Endothelial cell of umbilical vein (primary cell): ENCODE data around the gene IFITM2. TPM values are rescaled to one million over a fixed set of nuclear protein-coding genes. Genes with fewer than 3 reads are reported as not detected.

ENCODE experiments used
- BruUV-seq: library from RNA; stranded (reverse); fragments of 400-500 nt; replicated peaks from 2 replicates; lab custom pipeline; 2021; lab: Mats Ljungman, UMichigan
- CTCF ChIA-PET: fragments of 300-600, 350-600 bp; sonication (Branson Sonifier 250); formaldehyde crosslinking; loops from one replicate; lab custom pipeline; 2021; ENCODE audit warnings: antibody characterized with exemption, inconsistent platforms; lab: Charles Lee
- POLR2A ChIA-PET: fragments of 300-600, 350-600 bp; sonication (Branson Sonifier 250); formaldehyde crosslinking; loops from one replicate; lab custom pipeline; 2021; ENCODE audit warnings: antibody characterized with exemption, inconsistent platforms; lab: Charles Lee
- DNase-seq: peaks from one replicate; pipeline ENCODE4 v3.0.0-alpha.2; 2011; ENCODE audit warnings: low read depth, low spot score
- FAIRE-seq: peaks from 2 replicates; lab custom pipeline; 2011; peaks lifted over from hg19 to GRCh38; lab: Jason Lieb, UNC
- H2AFZ ChIP-seq: 2 replicates; pipeline ENCODE4 v1.6.0; 2012; ENCODE audit warnings: low read depth, low read length, control low read depth, inconsistent platforms
- H3K27ac ChIP-seq: 2 replicates; pipeline ENCODE4 v1.5.1; 2011; ENCODE audit warnings: low read depth, mild to moderate bottlenecking, control low read depth, low read length, moderate library complexity; ENCODE audit not compliant: insufficient read depth
- H3K27me3 ChIP-seq, 2 experiments: 2 replicates each; pipeline versions ENCODE4 v1.6.0 to v1.6.1; 2011; ENCODE audit warnings: low read length in 2 of 2, mixed read lengths in 1 of 2; ENCODE audit not compliant: control insufficient read depth in 2 of 2, insufficient read depth in 2 of 2
- H3K36me3 ChIP-seq, 2 experiments: 2 replicates in 1 of 2; 3 replicates in 1 of 2; pipeline ENCODE4 v1.5.1; 2011; ENCODE audit warnings: low read length in 2 of 2, mild to moderate bottlenecking in 1 of 2, moderate library complexity in 1 of 2; ENCODE audit not compliant: control insufficient read depth in 2 of 2, insufficient read depth in 2 of 2; ENCODE audit errors: extremely low read depth in 1 of 2
- H3K4me1 ChIP-seq: 3 replicates; pipeline ENCODE4 v1.5.1; 2011; ENCODE audit warnings: mild to moderate bottlenecking, low read length; ENCODE audit not compliant: control insufficient read depth, insufficient read depth; ENCODE audit errors: extremely low read depth
- H3K4me2 ChIP-seq: 2 replicates; pipeline ENCODE4 v1.6.1; 2011; ENCODE audit warnings: low read length, control low read depth, mixed read lengths; ENCODE audit not compliant: insufficient read depth
- H3K4me3 ChIP-seq, 3 experiments: fragments of 200-600 bp in 1 of 3; sonication (generic), shearing (Covaris generic) in 1 of 3; replicated peaks in 1 of 3; 2 replicates each; pipeline ENCODE4 v1.5.1; 2011 to 2016; ENCODE audit warnings: control low read depth in 3 of 3, low read length in 3 of 3, mild to moderate bottlenecking in 2 of 3, inconsistent platforms in 1 of 3, low read depth in 1 of 3, moderate library complexity in 1 of 3; ENCODE audit not compliant: insufficient read depth in 1 of 3
- H3K79me2 ChIP-seq: 2 replicates; pipeline ENCODE4 v1.6.0; 2012; ENCODE audit warnings: low read length, inconsistent platforms; ENCODE audit not compliant: control insufficient read depth, insufficient read depth
- H3K9ac ChIP-seq: replicated peaks from 2 replicates; pipeline ENCODE3; 2011; ENCODE audit warnings: low read length, control low read depth; ENCODE audit not compliant: insufficient read depth; ENCODE audit errors: extremely low read depth
- H3K9me1 ChIP-seq: replicated peaks from 3 replicates; pipeline ENCODE4 v1.6.0; 2011; ENCODE audit warnings: mild to moderate bottlenecking, low read length; ENCODE audit not compliant: control insufficient read depth, insufficient read depth; ENCODE audit errors: extremely low read depth
- H3K9me3 ChIP-seq: replicated peaks from 2 replicates; pipeline ENCODE4 v1.5.1; 2012; ENCODE audit warnings: low read length, inconsistent platforms; ENCODE audit not compliant: control insufficient read depth, insufficient read depth
- H4K20me1 ChIP-seq: replicated peaks from 2 replicates; pipeline ENCODE3; 2011; ENCODE audit warnings: mild to moderate bottlenecking, low read length; ENCODE audit not compliant: control insufficient read depth, insufficient read depth; ENCODE audit errors: extremely low read depth
- EZH2 ChIP-seq: IDR thresholded peaks from 2 replicates; pipeline ENCODE4 v1.6.1; 2012; ENCODE audit warnings: borderline replicate concordance, low read depth, mild to moderate bottlenecking, moderate library complexity, low read length, inconsistent platforms; ENCODE audit not compliant: severe bottlenecking
- FOS ChIP-seq: IDR thresholded peaks from 2 replicates; pipeline ENCODE4 v1.6.1; 2011; ENCODE audit warnings: mild to moderate bottlenecking, low read length, moderate library complexity, borderline replicate concordance; ENCODE audit not compliant: insufficient read depth
- GATA2 ChIP-seq: IDR thresholded peaks from 2 replicates; pipeline ENCODE4 v1.7.0; 2011; ENCODE audit warnings: low read depth, mild to moderate bottlenecking, moderate library complexity, mixed read lengths, low read length; ENCODE audit not compliant: insufficient read length, insufficient read depth
- JUN ChIP-seq: IDR thresholded peaks from 2 replicates; pipeline ENCODE4 v1.6.1; 2011; ENCODE audit warnings: borderline replicate concordance, low read depth; ENCODE audit not compliant: insufficient read length, insufficient read depth
- MYC ChIP-seq: IDR thresholded peaks from one replicate; pipeline ENCODE4 v1.6.1; 2011; ENCODE audit warnings: mild to moderate bottlenecking, low read depth, low read length
- POLR2A ChIP-seq: IDR thresholded peaks from 2 replicates; pipeline ENCODE4 v1.6.1; 2012; ENCODE audit warnings: low read depth, mild to moderate bottlenecking, control low read depth, low read length
- POLR2AphosphoS5 ChIP-seq: IDR thresholded peaks from 2 replicates; pipeline ENCODE4 v1.6.1; 2012; ENCODE audit warnings: low read depth, mild to moderate bottlenecking, control low read depth, low read length, moderate library complexity; ENCODE audit not compliant: insufficient read depth
- dilution Hi-C: fragments of 300-500 bp; cut with MboI; formaldehyde crosslinking; loops from one replicate; pipeline ENCODE4 v1.15.0; 2019; ENCODE audit warnings: low sequenced_read_pairs; ENCODE audit not compliant: extremely low pct_ligation_motif_present
- intact Hi-C: fragments of 100-400 bp; cut with micrococcal nuclease; formaldehyde crosslinking; loops from one replicate; pipeline ENCODE4 v1.10.0; 2022
- polyA plus RNA-seq, 4 experiments: library from polyadenylated mRNA; depleted of rRNA in 3 of 4; stranded (reverse) in 3 of 4; unstranded in 1 of 4; fragments of >200 nt; gene quantifications; 2 replicates each; pipeline versions ENCODE4 v1.2.1 to v1.2.3, GENCODE V29; 2011 to 2012; ENCODE audit warnings: missing spikeins in 1 of 4
- total RNA-seq: library from RNA; stranded (reverse); gene quantifications from 2 replicates; pipeline ENCODE4 v1.2.3, GENCODE V29; 2021
- TF ChIP-seq, protein P1 (sequence below): IDR thresholded peaks from 2 replicates; pipeline ENCODE4 v1.6.1; 2011; ENCODE audit not compliant: insufficient read depth, insufficient read length
- TF ChIP-seq, protein P2 (sequence below), 2 donors: IDR thresholded peaks; 1 replicate in 1 of 2; 2 replicates in 1 of 2; pipeline ENCODE4 v1.5.1; 2011; ENCODE audit warnings: low read length in 2 of 2, mild to moderate bottlenecking in 2 of 2, moderate library complexity in 2 of 2, control low read depth in 1 of 2, inconsistent platforms in 1 of 2, low read depth in 1 of 2; ENCODE audit not compliant: insufficient read depth in 1 of 2; ENCODE audit errors: extremely low read depth in 1 of 2

Gene IFITM2
- total and polyA plus RNA-seq, 2 donors (not counting 3 experiments of a cell fraction or from before 2014, with no cell fraction given), result 219 to 1,135 TPM

DNA sequence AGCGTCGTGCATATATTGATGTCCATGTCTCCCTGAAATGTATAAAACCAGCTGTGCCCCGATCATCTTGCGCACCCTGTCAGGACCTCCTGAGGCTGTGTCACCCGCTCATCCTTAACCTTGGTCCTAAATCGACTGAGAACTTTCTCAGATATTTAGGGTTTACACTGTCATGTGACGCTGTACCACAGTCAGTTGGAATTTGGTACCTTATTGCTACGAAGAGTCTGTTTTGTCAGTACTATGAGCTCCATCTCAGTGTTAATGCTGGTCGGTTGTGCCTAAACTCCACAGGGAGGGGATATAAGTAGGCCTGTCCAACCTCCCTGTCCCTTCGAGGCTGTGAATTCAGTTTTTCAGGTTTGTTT lies 1.8 kb upstream of the IFITM2 start:
- Histone ChIP-seq H3K4me1 (peaks cover 15% of the 10 kb centered on the region), H3K9me3 (no peaks in the 10 kb centered on the region), H3K9ac (no peak overlapping the region), H3K9me1 (no peaks in the 10 kb centered on the region), H3K4me2 (no peak overlapping the region), H3K36me3 (no peaks in the 10 kb centered on the region), H3K27me3 (peaks cover 0 to 3% of the 10 kb centered on the region in 2 experiments), H3K27ac (no peak overlapping the region), H4K20me1 (no peaks in the 10 kb centered on the region), H3K79me2 (peaks cover 13% of the 10 kb centered on the region), H3K4me3 (no peak overlapping the region), H2AFZ (no peak overlapping the region)
- DNase-seq (no peak), FAIRE-seq (no peak)
- POLR2A ChIA-PET, result interaction anchor here (0.6 kb wide), 1 partner anchor 91 kb away, joined by 5 read pairs; no protein-coding TSS in a partner anchor
- CTCF ChIA-PET, result interaction anchor here (0.8 to 4.3 kb wide), 9 partner anchors 12 to 143 kb away, joined by 4 to 79 read pairs (median 16); no protein-coding TSS in a partner anchor
- dilution Hi-C loops, result no loop called here
- no TSS peak for BruUV-seq
- no peak for TF ChIP-seq MYC
- TF ChIP-seq GATA2, result no peak
- TF ChIP-seq JUN, result no peak
- no peak for TF ChIP-seq FOS
- TF ChIP-seq, protein P1, sequence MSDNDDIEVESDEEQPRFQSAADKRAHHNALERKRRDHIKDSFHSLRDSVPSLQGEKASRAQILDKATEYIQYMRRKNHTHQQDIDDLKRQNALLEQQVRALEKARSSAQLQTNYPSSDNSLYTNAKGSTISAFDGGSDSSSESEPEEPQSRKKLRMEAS, result no peak
- no peak for TF ChIP-seq POLR2AphosphoS5
- TF ChIP-seq, protein P2, sequence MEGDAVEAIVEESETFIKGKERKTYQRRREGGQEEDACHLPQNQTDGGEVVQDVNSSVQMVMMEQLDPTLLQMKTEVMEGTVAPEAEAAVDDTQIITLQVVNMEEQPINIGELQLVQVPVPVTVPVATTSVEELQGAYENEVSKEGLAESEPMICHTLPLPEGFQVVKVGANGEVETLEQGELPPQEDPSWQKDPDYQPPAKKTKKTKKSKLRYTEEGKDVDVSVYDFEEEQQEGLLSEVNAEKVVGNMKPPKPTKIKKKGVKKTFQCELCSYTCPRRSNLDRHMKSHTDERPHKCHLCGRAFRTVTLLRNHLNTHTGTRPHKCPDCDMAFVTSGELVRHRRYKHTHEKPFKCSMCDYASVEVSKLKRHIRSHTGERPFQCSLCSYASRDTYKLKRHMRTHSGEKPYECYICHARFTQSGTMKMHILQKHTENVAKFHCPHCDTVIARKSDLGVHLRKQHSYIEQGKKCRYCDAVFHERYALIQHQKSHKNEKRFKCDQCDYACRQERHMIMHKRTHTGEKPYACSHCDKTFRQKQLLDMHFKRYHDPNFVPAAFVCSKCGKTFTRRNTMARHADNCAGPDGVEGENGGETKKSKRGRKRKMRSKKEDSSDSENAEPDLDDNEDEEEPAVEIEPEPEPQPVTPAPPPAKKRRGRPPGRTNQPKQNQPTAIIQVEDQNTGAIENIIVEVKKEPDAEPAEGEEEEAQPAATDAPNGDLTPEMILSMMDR (IDR thresholded peaks at IDR 0.05; ENCODE audit: extremely low read depth in 1 of 2, insufficient read depth in 1 of 2, low read depth in 1 of 2, low read length in 2 of 2), result no peak
- no peak for TF ChIP-seq POLR2A
- no peak for TF ChIP-seq EZH2
- intact Hi-C loops, result loop anchor here (1.0 to 5.0 kb wide), 4 partner anchors 69 to 211 kb away; partner anchors contain the start of genes BET1L, PSMD13, RIC8A and SIRT3
